GM19324 (cell line): Measurements from ENCODE around the gene MPP7.
"Not testable (repeated sequence)": the region's sequence is repeated elsewhere in the genome, so short reads cannot be mapped to it uniquely, and the experiment has no call there.

Experiments
- ATAC-seq: cut with Tn5 transposase; IDR thresholded peaks from one replicate; pipeline ENCODE4 v1.9.1; 2021; ENCODE audit warnings: mild to moderate bottlenecking, moderate library complexity; ENCODE audit not compliant: unreplicated experiment, low FRiP score

Gene MPP7

DNA sequence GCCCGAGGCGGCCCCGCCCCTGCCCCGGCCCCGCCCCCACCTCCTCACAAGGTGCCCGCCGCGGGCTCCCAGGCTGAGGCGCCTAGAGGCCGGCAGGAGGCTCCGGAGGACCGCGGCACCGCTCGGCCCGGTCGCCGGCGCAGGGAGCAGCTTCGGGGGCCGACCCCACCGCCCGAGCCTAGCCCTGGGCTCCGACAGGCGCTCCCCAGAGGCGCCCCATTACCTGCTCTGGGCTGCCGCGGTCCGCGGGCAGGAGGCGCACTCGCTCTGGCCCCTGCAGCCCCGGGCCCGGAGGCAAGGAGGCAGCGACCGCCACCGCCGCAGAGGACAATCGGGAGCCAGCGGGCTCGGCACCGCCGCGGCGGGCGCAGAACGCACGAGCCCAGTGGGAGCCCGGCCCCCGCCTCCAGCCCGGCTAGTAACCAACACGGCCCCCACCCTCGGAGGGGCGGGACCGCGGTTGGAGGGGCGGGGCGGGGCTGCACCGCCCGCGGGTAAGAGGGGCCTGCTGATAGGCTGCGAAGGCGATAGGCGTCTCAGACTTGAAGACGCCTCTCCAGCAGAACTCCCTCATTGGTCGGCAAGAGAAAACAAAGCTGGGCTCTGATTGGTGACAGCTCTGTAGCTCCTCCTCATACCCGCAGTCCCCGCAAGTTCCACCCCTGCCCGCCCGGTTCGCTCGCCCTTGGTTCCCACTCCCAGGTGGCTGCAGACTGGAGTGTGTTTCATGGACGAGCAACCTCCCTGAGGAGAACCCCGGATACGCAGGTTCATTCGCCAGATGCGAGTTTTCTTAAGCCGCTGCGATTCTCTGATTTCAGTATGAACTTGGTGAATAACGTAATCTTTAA is at the start of gene MPP7:
Gene MPP7, minus strand, starts transcription at position 427 of the 851 bp plus-strand sequence. CDS start 64,460 bp downstream, outside the sequence.
- ATAC-seq = peak; percentile 100

DNA sequence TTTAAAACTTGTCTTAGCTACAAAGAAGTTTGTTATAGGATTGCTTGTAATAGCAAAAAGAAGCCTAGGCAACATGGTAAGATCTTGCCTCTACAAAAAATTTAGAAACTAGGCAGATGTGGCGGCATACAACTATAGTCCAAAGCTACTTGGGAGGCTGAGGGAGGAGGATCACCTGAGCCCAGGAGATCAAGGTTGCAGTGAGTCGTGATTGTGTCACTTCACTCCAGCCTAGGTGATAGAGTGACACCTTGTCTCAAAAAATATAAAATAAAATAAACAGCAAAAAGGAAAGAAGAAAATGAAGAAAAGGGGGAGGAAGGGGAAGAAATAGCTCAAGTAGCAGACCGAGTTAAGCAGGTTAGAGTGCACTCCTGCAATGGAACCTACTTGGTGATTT is 47.0 kb upstream of the MPP7 start:
- no peak for ATAC-seq

DNA sequence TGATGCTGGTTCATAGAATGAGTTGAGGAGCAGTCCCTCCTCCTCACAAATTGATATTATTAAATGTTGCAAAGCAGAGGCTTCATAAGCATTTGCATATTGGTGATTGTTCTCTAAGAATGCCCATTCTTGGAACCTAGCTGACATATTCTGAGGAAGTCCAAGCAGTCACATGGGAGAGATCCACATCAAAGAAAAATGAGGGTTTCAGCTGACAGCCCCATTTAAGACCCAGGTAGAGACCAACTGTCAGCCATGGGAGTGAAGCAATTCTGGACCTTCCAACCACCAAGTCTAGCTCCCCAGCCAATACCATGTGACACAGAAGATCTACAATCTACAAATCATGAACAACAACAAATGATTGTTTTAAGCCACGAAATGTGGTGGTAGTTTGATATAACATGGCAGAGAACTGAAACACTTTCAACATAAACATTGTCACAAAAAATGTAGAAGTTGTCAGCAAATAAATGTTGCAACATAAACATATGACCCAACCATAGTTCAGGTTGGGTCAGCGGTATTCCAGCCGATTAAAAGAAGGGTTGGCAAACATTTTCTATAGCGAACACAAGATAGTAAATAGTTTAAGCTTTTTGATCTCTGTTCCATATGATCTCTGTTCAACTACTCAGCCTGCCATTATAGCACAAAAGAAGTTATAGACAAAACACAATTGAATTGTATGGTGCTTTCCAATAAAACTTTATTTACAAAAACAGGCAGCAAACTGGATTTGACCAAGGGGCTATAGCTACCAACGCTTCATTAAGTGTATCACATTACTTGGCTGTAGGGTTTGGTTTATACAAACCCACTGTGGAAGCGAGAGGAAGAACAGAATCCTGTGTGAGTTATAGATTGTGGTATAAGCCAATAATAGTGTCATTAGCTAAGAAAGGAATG is 41.4 kb upstream of the MPP7 start:
- no peak for ATAC-seq

DNA sequence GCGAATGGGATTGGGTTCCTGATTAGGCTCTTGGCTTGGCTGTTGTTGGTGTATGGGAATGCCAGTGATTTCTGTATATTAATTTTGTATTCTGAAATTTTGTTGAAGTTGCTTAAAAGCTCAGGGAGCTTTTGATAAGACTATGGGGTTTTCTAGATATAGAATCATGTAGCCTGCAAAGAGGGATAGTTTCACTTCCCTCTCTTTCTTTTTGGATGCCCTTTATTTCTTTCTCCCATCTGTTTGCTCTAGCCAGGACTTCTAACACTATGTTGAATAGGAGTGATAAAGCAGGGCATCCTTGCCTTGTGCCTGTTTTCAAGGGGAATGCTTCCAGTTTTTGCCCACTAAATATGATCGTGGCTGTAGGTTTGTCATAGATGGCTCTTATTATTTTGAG is 40.4 kb upstream of the MPP7 start:
- no peak for ATAC-seq

DNA sequence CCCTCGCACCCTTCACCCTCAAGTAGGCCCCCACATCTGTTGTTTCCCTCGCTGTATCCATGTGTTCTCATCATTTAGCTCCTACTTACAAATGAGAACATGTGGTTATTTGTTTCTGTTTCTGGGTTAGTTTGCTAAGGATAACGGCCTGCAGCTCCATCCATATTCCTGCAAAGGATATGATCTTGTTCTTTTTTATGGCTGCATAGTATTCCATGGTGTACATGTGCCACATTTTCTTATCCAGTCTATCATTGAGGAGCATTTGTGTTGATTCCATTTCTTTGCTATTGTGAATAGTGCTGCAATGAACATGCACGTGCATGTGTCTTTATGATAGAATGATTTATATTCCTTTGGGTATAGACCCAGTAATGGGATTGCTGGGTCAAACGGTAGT is 38.8 kb upstream of the MPP7 start:
- not testable (repeated sequence) for ATAC-seq

DNA sequence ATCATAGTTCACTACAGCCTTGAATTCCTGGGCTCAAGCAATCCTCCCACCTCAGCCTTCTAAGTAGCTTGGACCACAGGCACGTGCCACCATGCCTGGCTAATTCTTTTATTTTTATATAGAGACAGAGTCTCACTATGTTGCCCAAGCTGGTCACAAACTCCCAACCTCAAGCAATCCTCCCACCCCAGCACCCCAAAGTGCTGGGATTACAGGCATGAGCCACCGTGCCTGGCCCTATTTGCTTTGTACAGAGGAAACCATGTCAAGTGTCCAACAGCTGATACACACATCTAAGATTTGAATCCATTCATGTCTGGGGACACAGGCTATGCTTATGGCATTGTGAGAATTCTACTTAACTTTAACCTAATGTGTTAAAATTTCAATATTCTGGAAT is 29.9 kb upstream of the MPP7 start:
- no peak for ATAC-seq

DNA sequence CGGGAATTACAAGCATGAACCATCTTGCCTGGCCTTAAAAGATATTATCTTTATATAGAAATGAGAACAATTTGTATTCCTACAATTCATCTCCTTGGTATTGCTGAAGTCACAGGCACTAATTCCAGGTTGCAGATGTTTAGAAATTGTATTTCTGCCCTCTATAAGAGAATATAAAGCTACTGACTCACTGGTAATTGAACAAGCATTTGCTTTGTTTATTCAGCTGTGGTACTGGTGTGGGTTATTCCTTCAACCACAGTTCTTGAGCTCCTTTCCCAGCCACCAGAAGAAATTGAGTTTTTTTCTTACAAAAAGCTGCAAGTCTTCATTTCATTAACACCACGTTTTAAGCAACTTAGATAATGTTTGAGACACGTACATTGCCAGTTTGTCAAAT is 29.0 kb upstream of the MPP7 start:
- ATAC-seq = no peak

DNA sequence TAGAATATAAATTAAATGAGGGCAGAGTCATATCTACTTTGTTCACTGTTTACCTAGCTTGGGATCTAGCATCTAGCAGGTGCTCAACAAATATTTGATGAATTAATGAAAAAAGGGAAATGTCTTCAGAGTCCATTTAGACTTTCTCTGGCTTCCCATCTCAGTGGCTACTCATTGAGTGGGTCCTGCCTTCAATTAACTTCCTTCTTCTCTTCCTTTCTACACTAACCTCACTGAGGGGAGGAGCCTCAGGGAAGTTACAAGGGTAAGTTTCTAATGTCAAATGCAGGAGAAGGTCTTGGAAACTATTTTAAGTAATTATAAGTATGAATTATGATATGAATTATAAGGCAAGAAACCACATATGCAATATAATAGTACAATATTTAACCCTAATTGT is 28.2 kb upstream of the MPP7 start:
- no peak for ATAC-seq

DNA sequence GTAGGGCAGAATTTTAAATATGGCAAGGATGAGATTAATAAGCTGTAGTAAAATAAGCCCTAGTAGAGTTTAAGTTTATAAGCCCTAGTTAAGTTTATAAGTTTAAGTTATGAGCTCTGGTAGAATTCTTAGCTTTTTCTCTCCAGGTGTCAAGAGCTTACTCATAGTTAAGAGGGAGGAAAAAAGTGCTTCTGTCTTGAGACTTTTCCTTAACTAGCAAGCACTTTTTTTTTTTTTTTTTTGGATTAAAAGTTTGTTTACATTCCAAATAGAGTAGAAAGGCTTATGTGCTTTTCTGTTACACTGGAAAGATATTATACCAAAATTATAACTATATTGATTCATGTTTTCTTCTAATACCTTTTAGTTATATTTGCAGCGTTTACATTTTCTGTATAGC is 25.5 kb upstream of the MPP7 start:
- no peak for ATAC-seq

DNA sequence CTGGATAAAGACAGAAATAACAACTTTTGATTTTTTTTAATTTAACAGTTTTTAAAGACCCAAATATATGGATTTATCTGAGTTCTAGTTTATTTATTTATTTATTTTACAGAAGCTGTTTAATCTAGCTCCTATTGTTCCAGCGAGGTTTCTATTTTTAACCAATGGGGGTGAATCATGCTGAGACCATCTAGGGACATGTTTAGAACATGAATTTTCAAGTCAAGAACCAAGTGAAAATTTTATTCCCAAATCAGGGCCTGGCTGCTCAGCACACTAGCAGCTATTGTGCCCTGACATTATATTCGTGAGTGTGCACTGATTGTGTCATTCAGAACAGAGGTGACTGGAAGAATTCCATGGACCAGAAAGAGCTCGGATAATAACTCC is 24.6 kb upstream of the MPP7 start:
- no peak for ATAC-seq

DNA sequence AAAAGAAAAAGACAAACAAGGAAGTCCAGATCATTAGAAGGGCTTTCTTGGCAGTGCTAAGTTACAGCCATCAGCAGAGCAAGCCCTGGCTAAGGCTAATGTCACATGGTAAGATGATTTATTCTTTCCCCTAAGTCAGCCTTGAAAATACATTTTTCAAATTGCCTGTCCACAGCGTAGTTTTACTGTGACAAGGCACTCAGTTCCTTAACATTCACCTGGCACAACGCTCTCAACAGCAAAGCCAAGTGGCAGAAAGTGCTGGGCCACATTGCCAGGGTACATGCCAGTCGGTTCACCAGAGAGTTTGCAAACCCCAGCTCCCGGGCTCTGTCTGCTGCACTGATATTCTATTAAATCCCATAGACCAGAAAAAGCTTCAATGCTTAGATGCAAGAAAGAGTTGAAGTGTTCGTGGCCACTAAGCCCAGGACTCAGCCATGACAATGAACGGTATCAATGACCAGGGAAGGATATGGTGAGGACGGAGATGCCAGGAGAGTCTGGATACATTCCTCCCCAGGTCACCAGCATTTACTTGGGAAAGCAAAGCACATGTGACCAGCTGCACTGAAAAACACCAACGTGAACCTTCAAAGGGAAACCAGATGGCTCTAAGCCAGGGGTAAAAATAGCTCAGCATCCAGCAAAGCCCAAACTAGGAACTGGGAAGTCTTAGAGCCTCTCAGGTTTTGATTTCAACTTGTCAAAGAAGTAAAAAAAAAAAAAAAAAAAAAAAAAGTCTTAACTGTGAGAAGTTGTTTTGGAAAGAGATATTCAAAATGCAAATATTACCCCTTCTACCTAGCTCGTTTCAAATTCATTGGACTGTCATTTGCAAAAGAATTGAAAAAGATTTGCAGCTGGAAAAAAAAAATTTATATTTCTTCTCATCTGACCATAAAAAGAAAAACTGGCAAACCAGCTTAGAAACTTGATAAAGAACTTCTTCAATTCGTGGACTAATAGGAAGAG is 23.9 kb upstream of the MPP7 start:
- no peak for ATAC-seq

DNA sequence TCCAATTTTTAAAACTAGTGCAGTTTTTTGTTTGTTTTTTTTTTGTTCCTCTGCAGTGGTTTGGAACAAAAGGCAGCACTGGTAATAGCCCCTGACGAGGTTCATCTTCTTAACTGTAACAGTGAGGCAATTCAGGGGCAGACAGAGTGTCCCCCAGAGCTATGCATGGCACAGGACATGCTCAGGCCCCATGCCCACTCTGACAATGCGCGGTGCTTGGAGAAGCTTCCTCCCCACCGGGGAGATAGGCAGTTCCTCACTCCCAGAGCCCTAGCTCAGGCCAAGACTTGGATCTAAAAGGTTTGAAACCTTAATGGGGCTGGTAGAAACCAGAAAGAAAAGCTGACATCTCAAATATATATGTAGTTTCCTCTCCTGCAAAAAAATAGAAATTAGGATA is 17.9 kb upstream of the MPP7 start:
- ATAC-seq = no peak

DNA sequence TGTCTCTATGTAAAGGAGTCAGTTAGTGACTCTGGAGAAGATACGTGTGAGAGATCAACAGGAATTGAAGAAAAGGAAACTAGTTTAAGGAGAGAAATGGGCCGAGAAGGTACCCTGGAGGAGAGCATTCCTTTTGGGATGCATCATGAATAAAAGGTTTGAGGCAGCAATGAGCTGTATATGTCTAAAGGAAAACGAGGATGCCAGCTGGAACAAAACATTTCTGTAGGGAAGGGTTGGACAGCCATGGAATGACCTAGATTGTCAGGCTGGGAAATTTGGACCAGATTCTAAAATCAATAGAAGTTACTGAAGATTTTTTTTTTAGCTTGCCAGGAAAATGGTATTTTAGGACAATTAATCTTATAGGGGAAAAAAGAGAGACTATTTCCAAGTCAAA is 17.2 kb upstream of the MPP7 start:
- ATAC-seq = no peak

DNA sequence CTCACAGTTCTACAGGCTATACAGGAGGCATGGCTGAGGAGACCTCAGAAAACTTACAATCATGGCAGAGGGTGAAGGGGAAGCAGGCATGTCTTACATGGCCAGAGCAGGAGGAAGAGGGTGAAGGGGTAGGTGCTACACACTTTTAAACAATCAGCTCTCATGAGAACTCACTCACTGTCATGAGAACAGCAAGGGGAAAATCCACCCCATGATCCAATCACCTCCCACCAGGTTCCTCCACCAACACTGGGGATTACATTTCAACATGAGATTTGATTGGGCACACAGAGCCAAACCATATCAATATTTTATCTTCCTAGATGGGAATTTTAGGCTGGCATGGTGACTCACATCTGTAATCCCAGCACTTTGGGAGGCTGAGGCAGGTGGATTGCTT is 16.2 kb upstream of the MPP7 start:
- ATAC-seq = not testable (repeated sequence)

DNA sequence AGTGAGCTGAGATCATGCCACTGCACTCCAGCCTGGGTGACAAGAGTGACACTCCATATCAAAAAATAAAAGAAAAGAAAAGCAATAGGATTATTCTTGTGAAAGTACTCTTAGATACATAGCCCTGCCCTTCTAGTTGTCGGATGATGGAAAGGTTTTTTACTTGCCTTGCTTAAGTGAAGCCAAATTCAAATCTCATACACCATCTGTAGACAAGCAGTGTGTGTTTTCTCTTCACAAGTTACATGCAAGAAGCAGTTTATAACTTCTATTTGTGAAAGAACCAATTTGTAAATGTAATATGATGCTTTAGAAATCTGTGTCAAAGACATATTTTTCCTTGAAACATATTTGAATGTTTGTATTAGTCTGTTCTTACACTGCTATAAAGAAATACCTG is 15.8 kb upstream of the MPP7 start:
- ATAC-seq = no peak

DNA sequence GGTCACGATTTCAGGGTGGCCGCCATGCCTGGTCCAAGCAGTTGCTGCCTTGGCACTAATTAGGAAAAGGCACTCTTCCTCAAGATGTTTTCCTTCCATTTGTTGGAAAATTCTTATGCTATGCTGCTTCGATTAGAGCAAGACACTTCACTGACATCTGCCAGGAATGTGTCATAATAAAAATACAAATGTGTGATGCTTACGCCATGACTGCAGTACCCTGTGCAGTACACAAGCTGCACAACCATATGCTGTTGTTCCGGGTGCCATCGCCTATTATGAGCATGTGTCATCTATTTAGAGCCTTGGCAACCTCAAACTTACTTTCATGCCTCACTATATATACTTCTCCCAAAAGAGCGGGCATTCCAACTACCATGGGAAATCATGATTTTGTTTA is 14.9 kb upstream of the MPP7 start:
- no peak for ATAC-seq

DNA sequence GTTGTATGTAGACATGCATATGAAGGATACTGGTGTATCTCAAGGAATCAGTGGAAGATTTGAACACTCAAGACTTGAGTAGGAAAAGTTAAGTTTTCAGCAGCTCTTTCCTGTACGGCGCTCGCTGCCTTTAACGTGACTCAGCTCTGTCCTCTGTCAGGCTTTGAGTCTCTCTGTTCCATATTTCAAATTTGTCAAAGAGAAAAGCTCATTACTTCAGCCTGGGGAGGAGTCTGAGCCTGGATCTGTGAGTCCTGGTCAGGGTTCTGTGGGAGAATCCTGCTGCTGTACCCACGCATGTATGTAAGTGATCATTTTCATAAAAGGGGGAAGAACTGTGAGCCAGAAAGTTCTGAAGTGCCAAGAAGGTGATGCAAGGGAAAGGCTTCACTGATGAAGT is 13.8 kb upstream of the MPP7 start:
- no peak for ATAC-seq

DNA sequence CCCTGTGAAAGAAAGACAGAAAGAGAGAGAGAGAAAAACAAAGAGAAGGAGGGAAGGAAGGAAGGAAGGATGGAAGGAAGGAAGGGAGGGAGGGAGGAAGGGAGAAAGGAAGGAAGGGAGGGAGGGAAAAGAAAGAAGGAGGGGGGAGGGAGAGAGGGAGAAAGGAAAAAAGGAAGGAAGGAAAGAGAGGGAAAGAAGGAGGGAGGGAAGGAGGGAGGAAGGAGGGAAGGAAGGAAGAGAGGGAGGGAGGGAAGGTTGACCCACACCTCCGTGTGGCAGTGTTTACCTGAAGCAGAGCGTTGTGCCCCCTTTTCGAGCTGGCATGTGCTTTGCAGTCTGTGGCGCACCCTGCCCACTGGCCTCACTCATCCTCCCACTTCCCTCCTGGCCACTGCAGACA is 12.3 kb upstream of the MPP7 start:
- no peak for ATAC-seq

DNA sequence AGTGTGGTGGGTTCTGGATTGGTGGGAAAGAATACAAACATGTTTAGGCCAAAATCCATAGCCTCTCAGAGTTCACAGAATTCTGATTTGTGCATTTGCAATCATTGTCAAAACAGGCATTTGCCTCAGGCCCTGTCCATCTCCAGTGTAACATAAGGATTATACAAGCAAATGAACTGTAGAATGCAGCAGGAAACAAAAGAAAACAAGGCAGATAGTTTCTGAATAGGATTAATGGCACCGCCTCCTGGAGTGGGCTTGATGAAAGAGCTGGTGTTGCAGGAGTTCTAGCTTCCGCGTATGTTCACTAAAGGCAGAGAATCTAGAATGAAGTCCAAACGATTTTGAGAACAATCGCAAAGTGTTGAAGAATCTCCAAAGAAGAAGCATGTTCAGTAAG is 11.3 kb upstream of the MPP7 start:
- ATAC-seq = no peak

DNA sequence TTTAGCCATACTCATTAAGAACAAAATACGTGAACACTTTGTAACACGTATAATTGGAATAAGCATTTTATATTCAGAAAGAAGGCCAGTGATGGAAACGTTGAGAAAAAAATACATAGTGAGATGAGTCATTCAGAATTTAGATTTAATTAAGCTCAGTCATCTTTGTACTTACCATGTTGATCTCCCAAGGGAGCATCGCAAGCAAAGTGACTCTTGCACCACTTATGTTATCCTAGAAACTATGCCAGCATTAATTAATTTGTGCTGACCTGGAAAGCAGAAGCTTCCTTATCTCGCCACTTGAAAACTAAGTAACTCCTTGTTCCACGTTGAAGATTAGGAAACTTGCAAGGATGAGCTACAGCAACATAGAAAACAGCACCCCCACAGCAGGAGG is 9.7 kb upstream of the MPP7 start:
- ATAC-seq = no peak

DNA sequence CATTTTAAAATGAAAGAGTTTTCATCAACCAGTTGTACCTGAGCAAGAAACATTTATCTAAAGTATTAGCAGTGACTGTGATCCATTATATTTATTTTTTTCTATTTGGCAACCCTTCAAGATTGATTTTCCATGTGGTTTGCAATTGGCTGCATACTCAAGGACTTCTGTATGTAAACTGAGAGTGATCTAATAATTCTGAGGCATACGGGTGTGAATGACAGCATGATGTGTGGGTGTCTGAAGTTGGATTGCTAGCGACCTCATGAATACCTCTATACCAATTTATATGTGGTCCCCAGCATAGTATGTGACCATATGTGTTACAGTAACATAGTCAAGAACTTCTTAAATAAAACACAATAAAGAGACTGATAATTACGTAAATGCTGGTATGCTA is 8.2 kb upstream of the MPP7 start:
- no peak for ATAC-seq
